AG09309 (cell line): Measurements from ENCODE around the gene ZNF200.

ENCODE experiments used
- DNase-seq: peaks from one replicate; pipeline ENCODE4 v3.0.0-alpha.2; 2010; ENCODE audit warnings: low read depth
- H3K4me3 ChIP-seq: 2 replicates; pipeline ENCODE4 v1.5.1; 2011; ENCODE audit warnings: mild to moderate bottlenecking, low read depth, low read length, moderate library complexity; ENCODE audit not compliant: control insufficient read depth
- CTCF ChIP-seq: IDR thresholded peaks from 2 replicates; pipeline ENCODE4 v1.5.1; 2011; ENCODE audit warnings: mild to moderate bottlenecking, low read depth, low read length, inconsistent platforms; ENCODE audit not compliant: insufficient read depth, control insufficient read depth; ENCODE audit errors: missing control alignments

Gene ZNF200

GRCh38 chr16:3262517-3262916 is 27.6 kb upstream of the ZNF200 start:
- TF ChIP-seq CTCF, result no peak
- DNase-seq, result no peak
- H3K4me3 ChIP-seq, result no peak overlapping the region

- no peak for DNase-seq
- no peak overlapping the region for H3K4me3 ChIP-seq
- TF ChIP-seq CTCF, result no peak
Measured at GRCh38 chr16:3259836-3260235, 24.9 kb upstream of the ZNF200 start.

GRCh38 chr16:3256866-3257465 is 22.0 kb upstream of the ZNF200 start:
- TF ChIP-seq CTCF, result no peak
- H3K4me3 ChIP-seq, result no peak overlapping the region
- DNase-seq, result no peak

GRCh38 chr16:3256146-3256865 is 21.3 kb upstream of the ZNF200 start, which contains the start of gene MEFV:
MEFV (minus strand) TSS chr16:3256633; CDS start chr16:3256587, 46 bp downstream.
- no peak for DNase-seq

GRCh38 chr16:3254309-3254708 is 19.4 kb upstream of the ZNF200 start:
- no peak for DNase-seq
- no peak overlapping the region for H3K4me3 ChIP-seq
- TF ChIP-seq CTCF, result no peak

More at GRCh38 chr16:3256146-3256865, 21.3 kb upstream of the ZNF200 start, which contains the start of gene MEFV:
- TF ChIP-seq CTCF, result no peak
- no peak within 1 kb of the TSS for H3K4me3 ChIP-seq

- no peak for DNase-seq
- no peak overlapping the region for H3K4me3 ChIP-seq
- no peak for TF ChIP-seq CTCF
Measured at GRCh38 chr16:3252967-3253366, 18.0 kb upstream of the ZNF200 start.
